GM19239 (cell line): ENCODE measurements around the gene CAMTA1.

Experiments used
- DNase-seq: peaks from one replicate; pipeline ENCODE4 v3.0.0; 2011; ENCODE audit warnings: low spot score; ENCODE audit not compliant: insufficient read length
- FAIRE-seq: peaks from 2 replicates; lab custom pipeline; 2011; peaks lifted over from hg19 to GRCh38; lab: Jason Lieb, UNC

The CAMTA1 gene

GRCh38 chr1:7482077-7482476 is 696.8 kb downstream of the CAMTA1 start:
- DNase-seq (no peak), FAIRE-seq (no peak)

DNA sequence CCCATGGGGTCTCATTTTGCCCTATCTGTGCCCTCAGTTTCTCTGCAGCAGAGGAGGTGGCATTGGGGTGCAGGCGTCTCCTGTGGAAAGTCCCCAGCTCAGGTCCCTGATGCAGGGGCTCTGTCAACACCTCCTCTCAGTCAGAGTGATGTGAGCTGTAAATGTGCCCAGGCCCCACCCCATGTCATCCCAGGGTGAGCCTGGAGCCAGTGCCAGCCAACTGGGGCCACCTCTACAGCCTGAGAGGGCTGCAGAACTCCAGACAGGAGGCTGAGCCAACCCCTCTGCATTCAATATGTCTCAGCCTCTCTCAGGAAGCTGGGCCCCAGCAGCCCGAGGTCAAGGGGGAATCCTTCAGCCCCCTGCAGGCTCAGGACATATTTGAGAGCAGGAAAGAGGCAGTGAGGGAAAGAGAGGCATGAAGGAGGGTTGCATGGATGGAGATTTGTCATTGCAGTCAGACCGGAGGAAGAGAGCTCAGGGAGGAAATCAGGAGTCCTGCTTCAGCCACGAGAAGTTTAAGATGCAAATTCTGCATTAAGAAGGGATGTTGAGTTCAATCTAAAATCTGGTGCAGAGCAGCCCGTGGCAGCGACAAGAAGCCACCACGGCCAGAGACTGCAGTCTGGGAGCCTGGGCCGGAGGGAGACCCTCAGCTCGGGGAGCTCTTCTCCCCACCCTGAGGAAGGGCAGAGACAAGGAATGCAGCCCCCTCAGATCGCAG is 697.7 kb downstream of the CAMTA1 start:
- FAIRE-seq = no peak
- no peak for DNase-seq

GRCh38 chr1:7483634-7484383 is 698.6 kb downstream of the CAMTA1 start:
- no peak for FAIRE-seq

DNA sequence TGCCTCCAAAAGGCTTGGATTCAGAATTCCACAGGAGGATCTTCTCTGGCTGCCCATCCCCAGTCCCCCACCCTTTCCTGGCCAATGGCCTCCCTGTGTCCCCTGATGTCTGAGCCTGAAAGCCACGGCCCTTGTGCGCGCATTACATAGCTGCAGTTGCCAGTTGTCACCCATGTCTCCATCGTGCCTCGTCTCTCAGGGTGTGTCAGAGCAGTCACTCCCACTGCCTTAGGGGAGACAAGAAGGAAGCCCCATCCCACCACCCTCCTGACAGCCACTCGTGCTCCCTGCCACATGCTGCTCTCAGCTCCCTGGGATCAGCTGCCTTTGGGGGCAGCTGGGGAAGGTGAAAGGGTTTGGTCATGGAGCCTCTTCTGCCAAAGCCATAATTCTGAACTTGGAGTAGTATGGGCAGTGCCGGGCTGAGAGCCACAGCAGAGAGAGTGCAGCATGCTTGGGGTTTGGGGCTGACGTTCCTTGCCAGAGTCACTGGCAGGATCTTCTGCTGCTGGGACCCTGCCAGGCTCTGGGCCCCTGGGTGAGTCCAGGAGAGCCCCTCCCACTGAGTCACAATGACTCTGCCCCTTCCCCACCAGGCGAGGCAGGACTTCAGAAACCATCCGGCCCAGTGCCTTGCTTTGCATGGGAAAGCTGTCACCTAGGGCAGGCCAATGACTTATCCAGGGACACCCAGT is 700.0 kb downstream of the CAMTA1 start:
- FAIRE-seq = no peak

More at GRCh38 chr1:7483634-7484383, 698.6 kb downstream of the CAMTA1 start:
- DNase-seq = no peak

GRCh38 chr1:7485826-7486225 is 700.6 kb downstream of the CAMTA1 start:
- FAIRE-seq = no peak

More for the DNA sequence above, 700.0 kb downstream of the CAMTA1 start:
- DNase-seq = no peak

GRCh38 chr1:7487766-7488474 is 702.7 kb downstream of the CAMTA1 start:
- FAIRE-seq = no peak
- DNase-seq = no peak

More at GRCh38 chr1:7485826-7486225, 700.6 kb downstream of the CAMTA1 start:
- no peak for DNase-seq

DNA sequence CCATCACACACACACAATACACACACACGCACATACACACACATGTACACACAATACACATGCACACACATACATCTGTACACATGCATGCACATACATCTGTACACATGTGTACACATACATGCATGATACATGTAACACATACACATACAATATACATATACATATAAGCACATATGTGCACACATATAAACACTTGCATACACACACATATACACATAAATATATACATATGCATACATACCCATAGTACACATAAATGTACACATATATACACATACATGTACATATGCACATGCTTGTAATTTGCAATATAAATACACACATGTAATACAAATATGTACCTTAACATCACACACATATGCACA is 703.2 kb downstream of the CAMTA1 start:
- no peak for FAIRE-seq
- no peak for DNase-seq

DNA sequence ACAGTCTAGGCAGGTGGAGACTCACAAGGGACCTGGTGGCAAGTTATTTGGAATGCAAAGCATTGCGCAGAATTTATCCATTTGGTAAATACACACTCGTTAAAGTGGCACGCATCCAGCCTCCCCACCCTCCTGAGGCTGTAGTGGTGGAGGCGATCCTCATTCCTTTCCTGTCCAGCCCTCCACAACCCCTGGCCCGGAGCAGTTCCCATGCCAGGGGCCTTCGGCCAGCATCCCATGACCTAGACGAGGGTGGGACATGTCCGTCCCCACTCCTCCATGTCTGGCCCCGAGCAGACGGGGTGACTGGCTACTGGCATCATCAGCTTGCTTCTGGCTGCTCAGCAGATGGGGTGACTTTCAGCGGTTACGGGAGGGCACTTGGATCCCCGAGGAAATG is 704.3 kb downstream of the CAMTA1 start:
- DNase-seq (no peak), FAIRE-seq (no peak)

DNA sequence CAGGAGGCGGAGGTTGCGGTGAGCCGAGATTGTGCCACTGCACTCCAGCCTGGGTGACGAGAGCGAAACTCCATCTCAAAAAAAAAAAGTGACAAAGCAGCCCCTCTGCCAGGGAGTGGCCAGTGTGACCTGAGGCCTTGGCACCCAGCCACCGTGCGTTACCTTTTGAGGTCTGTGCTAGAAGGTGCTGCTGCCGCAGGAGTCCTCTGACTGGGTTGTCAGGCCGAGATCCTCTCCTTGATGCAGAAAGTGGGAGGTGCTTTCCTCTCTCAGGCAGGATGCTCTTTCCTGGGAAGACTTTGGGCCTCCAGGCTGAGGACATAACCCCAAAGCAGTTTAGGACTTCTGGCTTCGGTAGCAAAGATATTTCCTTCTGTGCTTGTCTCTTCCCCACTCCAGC is 705.3 kb downstream of the CAMTA1 start:
- DNase-seq (no peak), FAIRE-seq (no peak)

DNA sequence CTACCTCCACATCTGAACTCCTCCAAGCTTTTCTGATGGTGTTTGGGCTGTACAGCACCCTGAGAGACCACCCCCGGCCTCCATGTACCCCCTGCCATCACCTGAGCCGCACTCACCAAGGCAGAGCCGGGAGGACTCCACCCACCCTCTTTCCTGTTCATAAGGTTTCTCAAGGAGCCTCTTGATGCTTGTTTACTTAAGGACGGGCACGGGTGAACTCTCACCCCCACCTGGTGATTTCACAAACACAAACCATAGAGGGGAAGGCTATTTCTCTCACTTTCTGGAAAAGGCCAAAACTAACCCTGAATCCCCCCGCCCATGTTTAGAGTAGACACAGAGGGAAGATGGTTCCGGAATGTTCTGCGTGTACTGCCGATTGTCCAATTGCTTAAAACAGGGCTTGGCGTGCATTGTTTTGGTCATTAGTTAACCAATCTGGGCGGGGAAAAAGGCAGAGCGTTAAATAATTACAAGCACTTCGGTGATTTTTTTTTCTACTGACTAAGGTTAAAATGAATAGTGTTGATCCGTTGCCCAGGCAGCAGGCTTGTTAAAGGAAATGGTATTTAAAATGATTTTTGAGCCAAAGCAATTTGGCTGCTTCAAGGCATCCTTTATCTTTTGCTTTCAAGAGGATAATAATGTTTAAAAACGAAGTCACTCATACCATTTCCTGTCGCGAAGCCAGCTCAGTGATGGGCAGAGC is 706.0 kb downstream of the CAMTA1 start:
- FAIRE-seq (no peak), DNase-seq (no peak)

DNA sequence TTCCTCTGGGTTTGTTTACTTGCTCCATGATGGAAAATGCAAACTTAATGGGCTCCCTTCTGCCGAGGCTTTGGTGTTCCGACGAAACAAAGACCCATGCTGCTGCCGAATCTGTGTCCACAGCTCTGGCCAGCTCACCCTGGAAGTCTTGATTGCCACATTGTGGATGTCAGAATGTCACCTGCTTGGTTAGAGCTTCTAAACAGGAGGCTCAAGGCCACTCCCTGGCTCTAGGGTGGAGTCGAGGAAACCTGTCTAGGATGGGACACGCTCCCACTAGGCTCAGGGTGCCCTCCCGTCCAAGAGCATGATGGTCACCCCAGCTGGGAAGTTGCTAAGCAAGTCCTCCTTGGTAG is 706.5 kb downstream of the CAMTA1 start:
- DNase-seq (no peak), FAIRE-seq (no peak)

DNA sequence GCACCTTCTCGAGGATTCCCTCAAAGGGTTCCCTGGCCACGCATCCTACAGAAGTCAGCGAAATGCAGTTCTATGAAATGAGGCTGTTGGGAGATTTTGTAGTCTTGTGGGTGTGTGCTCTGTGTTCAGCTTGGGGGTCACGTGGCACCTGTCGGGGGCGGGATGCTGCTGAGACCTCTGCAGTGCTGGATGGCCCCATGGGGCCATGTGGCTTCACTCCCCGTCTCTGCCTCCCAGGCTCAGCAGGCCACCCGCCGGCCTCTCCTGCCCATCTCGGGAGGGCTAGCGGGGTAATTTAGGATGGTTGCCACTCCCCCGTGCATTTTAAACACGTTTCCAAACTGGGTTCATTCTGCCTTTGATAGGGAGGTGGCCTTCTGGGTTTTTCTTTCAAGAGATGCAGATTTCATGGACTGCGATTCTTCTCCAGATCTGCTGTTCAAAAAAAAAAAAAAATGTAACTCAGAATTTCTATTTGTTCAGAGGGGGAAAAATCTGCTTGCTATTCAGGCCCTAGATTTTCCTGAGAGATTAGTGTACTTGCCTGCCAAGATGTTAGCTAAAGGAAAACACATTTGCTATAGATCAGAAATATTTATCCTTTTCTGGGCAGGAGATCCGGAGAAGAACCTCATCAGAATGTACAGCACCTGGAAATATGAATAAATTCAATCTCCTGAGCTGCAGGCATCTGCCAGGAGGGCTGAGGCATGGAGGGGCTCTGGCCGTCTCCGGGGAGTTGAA is 708.6 kb downstream of the CAMTA1 start:
- FAIRE-seq = no peak
- DNase-seq = no peak

GRCh38 chr1:7495962-7496361 is 710.7 kb downstream of the CAMTA1 start:
- no peak for DNase-seq
- no peak for FAIRE-seq

- DNase-seq (no peak), FAIRE-seq (no peak)
Observed at GRCh38 chr1:7497107-7497637, 711.9 kb downstream of the CAMTA1 start.

- no peak for DNase-seq
- no peak for FAIRE-seq
Observed at GRCh38 chr1:7500381-7501083, 715.3 kb downstream of the CAMTA1 start.

DNA sequence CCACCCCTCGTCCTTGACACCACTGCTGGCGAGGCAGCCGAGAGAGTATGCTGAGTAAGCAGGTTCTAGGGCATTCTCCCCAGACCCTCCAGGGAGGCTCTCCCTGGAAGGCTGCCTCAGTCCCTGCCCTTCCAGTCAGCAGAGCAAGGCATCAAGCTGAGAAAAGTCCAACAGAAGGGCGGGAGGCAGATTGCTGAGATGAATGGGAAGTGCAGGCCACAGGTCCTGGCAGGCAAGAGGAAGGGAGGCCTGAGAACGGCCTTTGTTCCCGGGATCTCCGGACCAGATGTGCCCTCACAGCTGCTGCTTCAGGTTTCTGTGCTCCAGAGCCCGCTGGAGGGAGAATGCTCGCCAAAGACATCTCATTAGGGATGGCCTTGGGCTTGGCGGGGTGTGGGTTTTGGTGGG is 715.8 kb downstream of the CAMTA1 start:
- no peak for DNase-seq
- no peak for FAIRE-seq

- DNase-seq = no peak
- no peak for FAIRE-seq
Observed at GRCh38 chr1:7501723-7502603, 716.7 kb downstream of the CAMTA1 start.
